Stimulated activated CD4-positive, alpha-beta T cell treated with anti-CD3 and anti-CD28 coated beads, Interleukin-12 subunit alpha, Interleukin-12 subunit beta, amount 100 ng/mL, for 48 hours (primary cell): ENCODE data around the gene TSBP1.
"Not testable (repeated sequence)": the region's sequence is repeated elsewhere in the genome, so short reads cannot be mapped to it uniquely, and the experiment has no call there.

ENCODE experiments used
- DNase-seq, 3 donors: peaks; one replicate each; pipeline ENCODE4 v3.0.0-alpha.2; 2020; ENCODE audit warnings: low read depth in 2 of 3, low spot score in 1 of 3

The TSBP1 gene

DNA sequence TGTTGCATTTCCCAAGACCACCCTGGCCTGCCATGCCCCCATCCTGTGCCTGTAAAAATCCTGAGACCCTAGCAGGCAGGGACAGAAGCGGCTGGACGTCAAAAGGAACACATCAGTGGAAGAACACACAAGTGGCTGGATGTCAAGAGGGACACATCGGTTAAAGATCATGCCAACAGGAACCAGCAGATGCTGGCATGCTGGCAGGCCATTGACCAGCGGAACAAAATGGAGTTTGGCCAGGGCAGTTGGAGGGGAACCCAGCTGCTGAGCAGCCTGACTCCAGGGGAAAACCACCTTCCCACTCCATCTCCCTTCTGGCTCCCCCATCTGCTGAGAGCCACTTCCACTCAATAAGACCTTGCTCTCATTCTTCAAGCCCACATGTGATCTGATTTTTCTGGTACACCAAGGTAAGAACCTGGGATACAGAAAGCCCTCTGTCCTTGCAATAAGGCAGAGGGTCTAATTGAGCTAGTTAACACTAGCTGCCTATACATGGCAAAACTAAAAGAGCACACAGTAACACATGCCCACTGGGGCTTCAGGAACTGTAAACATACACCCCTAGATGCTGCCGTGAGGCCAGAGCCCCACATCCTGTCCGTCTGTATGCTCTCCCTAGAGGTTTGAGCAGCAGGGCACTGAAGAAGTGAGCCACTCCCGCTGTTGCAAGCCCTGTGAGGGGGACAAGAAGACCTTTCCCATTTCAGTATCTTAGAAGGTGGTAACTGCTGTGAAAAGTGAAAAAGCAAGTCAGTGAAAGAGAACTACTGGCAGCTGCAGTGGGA, 4.2 kb upstream of the TSBP1 start:
- DNase-seq: no peak

DNA sequence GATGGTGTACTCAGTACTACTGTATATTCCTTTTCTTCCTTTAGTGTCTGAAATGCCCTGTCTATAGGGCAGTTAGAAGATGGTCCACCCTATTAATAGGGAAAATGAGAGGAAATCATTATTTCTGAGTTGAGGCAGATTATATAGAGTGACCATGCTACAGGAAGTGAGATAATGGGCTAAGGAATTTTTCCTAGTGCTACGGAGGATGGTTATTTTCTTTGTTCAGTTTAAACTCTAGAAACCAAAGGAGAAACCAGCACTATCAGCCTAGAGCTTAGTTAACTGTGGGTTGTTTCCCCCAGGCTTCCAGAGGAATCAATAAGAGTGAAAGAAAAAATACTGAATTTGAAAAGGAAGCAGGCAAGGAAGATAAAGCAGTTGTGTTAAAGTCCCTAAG, 474 bp downstream of the TSBP1 start:
- no peak for DNase-seq

DNA sequence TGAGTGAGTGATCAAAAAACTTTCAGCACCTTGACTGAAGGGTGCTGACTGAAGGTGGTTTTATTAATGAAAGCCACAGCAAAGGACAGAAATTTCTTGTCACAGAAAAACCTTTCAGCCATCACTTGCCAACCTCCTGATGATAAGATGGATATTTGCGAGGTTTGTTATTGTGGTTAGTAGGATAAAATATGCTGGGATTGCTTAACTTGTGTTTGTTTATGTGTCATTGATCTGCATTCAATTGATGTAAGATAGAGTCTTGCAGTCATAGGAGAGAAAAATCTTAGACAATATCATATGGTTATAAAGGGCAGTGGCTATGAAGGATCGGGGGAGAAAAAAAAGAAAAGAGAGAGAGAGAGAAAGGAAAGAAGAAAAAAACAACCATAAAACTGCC, 1.2 kb downstream of the TSBP1 start:
- DNase-seq: no peak

DNA sequence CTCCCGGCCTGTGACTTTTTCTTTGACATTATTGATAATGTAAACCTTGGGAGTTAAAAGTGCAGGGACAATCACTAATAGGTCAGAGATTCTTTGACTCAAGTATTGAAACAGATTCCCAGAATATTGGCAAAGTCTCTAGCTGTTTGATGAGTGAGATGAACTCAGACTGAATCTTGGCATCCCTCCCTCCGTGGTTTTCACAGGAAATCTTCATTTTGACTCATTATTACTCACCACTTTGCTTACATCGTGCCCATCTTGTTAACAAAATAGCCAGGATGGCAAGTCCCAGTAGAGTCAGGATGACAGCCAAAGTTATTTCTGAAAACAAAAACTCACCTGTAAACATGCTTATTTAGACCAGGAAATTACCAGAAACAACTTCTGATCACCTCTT, 2.0 kb downstream of the TSBP1 start:
- DNase-seq: no peak

DNA sequence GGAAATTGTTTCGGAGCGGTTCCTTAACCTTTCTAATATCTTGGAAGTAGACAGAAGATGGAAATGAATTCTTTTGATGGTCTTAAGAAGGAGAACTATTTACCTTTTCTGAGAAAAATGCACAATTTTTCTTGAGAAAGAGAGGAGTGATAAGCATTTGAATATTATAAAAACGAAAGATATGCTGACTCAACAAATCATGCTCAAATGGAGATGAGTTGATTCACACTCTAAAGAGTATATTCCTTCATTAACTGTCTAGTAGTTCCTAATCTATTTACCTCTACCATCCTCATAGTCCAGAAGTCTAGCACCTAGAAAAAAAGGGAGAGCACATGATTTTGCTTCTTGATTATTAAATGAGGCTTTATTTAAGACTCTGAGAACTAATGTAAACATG, 4.1 kb downstream of the TSBP1 start:
- DNase-seq: no peak

DNA sequence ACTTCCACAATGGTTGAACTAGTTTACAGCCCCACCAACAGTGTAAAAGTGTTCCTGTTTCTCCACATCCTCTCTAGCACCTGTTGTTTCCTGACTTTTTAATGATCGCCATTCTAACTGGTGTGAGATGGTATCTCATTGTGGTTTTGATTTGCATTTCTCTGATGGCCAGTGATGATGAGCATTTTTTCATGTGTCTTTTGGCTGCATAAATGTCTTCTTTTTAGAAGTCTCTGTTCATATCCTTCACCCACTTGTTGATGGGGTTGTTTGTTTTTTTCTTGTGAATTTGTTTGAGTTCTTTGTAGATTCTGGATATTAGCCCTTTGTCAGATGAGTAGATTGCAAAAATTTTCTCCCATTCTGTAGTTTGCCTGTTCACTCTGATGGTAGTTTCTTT, 12.5 kb downstream of the TSBP1 start:
- not testable (repeated sequence) for DNase-seq

DNA sequence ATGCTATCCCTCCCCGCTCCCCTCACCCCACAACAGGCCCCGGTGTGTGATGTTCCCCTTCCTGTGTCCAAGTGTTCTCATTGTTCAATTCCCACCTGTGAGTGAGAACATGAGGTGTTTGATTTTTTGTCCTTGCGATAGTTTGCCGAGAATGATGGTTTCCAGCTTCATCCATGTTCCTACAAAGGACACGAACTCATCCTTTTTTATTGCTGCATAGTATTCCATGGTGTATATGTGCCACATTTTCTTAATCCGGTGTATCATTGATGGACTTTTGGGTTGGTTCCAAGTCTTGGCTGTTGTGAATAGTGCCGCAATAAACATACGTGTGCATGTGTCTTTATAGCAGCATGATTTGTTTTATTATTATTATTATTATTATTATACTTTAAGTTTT, 13.2 kb downstream of the TSBP1 start:
- DNase-seq: not testable (repeated sequence)

DNA sequence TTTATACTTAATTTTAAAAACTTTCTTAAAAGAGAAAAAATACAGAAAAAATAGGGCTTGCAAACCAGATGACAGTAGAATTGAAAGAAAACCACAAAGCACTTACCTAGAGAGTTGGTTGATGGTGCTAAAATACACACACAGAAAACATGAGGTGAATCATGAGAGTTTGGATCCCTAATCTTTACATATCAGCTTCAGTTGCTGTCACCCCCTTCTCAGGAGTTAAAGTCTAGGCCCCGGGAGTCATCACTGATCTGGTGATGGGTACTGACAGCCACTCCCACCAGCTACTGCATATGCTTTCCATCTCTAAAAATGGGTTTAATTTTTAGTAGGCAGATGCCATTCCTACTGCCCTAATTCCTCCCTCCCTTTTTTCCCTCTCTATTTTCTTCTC, 16.7 kb downstream of the TSBP1 start:
- DNase-seq: no peak

DNA sequence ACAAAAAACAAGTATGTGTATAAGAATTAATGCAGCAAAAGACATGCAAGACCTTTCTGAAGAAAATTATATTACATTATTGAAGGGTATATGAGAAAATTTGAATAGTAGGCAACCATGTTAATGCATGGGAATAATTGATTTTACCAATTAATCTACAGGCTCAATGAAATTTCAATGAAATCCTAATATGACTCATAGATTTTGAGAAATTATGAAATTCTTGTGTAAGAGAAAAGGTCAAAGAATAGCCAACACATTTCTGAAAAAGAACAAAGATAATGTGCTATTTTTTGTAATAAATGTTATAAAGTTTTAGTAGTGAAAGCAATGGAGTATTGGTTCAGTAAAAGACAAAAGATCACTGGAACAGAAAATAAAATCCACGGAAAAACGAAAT, 18.4 kb downstream of the TSBP1 start:
- DNase-seq: no peak

DNA sequence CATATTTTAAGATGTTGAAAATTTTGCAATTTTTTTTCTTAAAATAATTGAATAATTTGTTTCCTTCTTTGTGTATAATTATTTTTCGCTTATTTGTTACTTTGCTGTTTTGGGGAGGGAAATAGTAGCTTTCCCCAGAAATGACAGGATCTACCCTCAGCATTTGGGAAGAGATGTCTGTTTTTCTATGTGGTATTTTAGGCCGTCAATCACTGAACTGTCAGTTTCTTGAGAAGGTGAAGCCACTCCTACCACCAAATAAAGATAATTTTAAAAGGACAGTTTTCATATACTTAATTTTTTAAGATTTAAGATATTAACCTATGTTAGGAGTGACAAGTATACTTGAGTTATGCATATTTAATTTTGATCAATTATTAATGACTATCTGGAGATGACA, 31.5 kb downstream of the TSBP1 start:
- no peak for DNase-seq

DNA sequence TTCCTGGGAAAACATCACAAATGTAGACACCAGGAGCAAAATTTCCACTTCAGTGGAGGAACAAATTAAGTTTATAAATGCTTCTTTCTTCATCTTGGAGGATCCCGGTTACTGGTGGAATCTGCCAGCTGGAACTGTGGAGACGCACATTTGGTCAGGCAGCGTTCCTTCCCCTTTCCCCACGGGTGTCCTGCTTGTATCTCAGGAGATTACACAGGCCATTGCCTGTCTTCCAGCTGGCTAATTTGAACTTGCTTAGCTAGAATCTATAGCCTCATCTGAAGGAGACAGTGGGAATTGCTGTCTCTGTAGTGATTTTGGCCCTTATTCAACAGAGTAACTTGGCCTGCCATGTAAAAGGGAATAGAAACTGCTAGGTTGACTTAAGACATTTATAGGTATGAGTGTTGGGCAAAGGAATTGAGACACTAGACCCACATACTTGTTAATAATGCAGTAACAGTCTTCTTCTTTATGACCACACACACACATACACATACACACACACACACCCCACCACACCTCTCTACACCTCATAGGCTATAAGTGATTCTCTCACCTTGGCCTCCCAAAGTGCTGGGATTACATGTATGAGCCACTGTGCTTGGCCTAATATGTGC, 34.4 kb downstream of the TSBP1 start:
- no peak for DNase-seq

DNA sequence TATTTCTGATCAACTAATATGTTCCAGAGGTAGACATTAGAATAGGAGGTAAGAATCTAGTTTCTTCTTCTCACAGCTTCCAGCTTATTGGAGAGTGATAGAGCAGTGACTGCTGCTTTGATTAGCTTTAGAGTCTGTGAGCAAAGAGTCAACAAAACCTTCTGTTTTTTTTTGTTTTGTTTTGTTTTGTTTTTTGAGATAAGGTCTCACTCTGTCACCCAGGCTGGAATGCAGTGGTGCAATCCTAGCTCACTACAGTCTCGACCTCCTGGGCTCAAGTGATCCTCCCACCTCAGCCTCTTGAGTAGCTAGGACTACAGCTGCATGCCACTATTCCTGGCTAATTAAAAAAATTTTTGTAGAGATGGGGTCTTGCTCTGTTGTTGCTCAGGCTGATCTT, 39.3 kb downstream of the TSBP1 start:
- DNase-seq: no peak

DNA sequence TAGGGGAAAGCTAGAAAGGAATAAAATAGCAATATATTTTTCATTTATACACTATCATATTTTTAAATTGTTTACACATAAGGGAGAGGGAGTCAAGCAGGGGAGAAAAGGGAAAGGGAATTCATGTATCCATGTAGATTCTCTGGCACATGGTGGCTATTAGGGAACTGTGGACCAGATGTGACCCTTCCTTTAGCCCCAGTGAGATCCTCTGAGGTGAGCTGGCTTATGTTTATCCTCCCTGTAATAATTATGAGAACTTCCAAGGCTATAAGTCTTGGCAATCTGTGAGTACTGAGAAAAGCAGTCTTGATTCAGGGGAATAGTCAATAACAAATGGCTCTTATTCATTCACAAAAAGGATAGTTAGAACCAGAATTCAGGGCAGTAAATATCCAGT, 42.6 kb downstream of the TSBP1 start:
- no peak for DNase-seq

DNA sequence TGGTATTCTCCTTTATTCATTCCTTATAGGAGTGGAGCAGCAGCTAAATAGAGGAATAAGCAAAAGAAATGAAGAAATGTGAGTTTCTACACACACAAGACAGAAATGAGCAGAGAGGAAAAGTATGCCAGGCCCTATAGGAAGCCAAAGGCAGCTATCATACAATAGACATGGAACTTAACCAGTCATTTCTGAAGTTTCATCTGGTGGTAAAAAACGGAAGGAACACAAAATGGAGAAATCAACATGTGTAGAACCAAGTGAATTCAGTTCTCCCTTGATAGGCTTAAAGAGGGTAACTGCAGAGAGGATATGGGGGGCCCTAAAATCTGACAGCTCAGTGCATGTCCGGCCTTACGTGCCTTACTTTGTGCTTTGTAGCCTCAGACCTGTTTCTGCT, 44.6 kb downstream of the TSBP1 start:
- no peak for DNase-seq

DNA sequence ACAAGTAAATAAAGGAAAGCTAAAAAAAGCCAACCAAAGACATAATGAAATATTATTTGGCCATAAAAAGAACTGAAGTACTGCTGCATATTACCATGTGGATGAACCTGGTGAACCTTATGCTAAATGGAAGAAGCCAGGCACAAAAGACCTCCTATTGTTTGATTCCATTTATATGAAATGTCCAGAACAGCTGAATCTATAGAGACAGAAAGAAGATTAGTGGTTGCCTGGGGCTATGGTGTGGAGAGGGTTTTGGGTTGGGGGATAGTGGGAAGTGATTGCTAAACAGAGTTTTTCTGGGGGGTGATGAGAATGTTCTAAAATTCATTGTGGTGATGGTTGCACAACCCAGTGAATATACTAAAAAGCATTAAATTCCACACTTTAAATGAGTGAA, 53.2 kb downstream of the TSBP1 start:
- no peak for DNase-seq

DNA sequence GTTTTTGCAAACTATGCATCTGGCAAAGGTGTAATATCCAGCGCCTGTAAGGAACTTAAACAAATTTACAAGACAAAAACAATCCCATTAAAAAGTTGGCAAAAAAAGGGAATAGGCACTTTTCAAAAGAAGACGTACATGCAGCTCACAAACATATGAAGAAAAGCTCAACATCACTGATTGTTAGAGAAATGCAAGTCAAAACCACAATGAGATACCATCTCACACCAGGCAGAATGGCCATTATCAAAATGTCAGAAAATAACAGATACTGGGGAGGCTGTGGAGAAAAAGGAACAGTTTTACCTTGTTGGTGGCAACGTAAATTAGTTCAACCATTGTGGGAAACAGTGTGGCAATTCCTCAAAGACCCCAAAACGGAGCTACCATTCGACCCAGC, 54.2 kb downstream of the TSBP1 start:
- DNase-seq: no peak

DNA sequence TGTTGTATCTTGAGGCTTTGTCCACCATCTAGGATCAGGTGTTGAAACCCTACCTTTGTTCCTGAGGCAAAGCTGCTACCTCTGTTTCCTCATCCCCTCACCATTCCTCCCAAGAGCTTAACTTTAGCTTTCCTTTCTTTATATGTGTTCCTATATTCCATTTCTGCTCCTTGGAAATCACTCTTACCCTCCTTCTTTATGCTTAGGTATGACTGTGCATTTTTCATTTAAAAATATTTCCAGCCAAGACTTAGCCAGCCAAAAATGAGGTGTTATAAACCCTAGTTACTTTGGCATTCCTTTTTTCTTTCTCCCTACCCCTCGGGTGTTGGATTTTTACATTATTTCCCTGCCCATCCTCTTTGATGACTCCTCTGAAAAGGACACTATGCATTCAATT, 57.7 kb downstream of the TSBP1 start:
- no peak for DNase-seq

DNA sequence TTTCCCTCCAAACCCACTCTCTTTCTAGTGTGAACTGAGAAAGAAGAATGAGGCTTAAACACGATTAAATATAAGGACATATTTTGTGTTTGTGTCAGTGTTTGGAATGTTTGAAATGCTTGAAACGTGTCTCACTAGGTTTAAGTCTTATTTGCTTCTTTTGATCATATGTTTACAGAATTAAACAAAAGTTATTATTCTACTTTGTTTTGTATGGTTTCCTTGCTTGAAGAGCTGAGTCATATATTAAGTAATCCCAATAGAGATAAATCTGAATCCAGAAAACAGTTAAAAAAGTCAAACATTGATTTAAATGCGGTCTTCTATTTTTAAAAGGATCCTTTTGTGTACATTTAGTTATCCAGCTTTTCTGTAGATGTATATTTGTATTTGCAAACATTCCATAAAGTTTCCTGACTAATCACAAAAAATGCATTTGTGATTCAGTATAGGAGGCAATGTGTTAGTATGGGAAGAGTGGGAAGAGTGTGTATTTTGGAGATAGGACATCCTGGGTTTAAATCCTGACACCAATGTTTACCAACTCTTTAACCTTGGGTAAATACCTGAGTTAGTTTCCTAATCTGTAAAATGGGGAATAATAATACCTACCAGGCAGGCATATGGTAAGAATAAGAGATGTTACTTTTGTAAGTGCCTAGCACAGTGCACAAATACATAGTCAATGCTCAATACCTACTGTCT, 72.9 kb downstream of the TSBP1 start:
- DNase-seq: no peak

DNA sequence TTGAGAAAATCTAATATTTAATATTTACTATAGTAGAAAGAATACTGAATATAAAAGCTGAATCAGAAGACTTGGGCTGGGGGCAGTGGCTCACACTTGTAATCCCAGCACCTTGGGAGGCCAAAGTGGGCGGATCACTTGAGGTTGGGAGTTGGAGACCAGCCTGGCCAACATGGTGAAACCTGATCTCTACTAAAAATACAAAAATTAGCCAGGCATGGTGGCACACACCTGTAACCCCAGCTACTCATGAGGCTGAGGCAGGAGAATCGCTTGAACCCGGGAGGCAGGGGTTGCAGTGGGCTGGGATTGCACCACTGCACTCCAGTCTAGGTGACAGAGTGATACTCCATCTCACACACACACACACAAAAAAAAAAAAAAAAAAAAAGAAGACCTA, 76.7 kb downstream of the TSBP1 start:
- DNase-seq: not testable (repeated sequence)

DNA sequence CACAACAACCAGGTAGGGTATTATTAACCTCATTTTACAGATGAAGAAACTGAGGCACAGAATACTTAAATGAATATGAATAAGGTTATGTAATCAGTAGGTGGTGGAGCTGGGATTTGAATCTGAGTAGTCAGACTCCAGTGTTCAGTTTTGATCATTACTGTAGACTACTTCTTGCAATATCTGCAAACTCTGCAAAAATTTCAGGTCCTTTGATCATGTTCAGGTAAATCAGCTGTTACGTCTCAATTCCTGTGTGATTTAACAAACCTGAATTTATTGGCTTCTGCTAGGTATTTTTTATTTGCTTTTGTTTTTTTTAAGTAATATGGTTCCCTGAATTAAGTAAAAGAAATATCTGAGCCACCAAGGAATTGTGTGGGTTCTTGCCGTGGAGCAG, 77.1 kb downstream of the TSBP1 start:
- no peak for DNase-seq

DNA sequence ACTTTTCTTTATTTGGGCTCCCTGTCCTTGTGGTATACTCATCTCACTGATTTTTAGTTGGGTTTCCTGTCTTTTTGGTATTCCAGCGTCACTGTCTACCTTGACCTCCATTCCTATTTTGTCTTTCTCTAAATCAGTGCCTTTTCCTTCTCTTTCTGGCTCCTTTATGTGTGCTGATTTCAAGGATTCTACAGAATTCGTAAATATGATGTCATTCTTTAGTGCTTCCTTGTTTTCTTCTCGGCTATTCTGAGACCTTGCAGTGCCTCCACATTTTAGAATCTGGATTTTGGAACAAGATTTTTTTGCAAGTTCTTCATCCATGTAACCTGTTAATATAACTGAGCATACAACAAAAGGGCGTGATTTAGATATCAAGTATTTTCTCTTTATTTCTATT, 78.0 kb downstream of the TSBP1 start:
- DNase-seq: no peak

DNA sequence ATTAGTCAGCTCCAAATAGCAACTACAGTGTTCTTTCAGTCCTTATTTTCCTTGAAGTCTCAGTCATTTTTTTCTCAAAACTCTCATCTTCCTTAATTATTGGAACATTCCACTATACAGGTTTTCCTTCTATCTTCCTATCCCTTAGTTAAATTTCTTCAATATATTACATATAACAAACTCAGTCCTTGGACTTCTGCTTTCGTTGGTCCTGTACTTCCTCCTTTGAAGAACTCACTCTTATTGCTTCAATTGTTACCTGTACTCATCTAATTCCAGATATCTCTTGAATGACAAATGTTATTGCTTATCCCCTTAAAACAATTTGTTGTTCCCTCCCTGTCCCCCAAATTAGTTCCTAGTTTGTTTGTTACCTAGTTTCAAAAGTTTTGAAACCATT, 80.2 kb downstream of the TSBP1 start:
- DNase-seq: no peak
